ENCODE measurements around the gene DCC.

- TF ChIP-seq CTCF (IDR thresholded peaks at IDR 0.05) (no peak), POLR2A (IDR thresholded peaks at IDR 0.05) (no peak), EP300 (IDR thresholded peaks at IDR 0.05) (no peak)
Measured at GRCh38 chr18:52531836-52532235, 191.8 kb downstream of the DCC start.
